WERI-Rb-1 (cell line): ENCODE measurements around the gene NET1.

Experiments
- DNase-seq: peaks from one replicate; pipeline ENCODE4 v3.0.0-alpha.2; 2020
- H3K27ac ChIP-seq: fragments of 250-450 bp; sonication (Bioruptor Pico); 2 replicates; pipeline ENCODE4 v1.5.1; 2020; ENCODE audit warnings: mild to moderate bottlenecking, moderate library complexity
- H3K27me3 ChIP-seq: fragments of 250-450 bp; sonication (Bioruptor Pico); 2 replicates; pipeline ENCODE4 v1.5.1; 2021; ENCODE audit warnings: mild to moderate bottlenecking, low read depth, moderate library complexity; ENCODE audit not compliant: insufficient read depth, severe bottlenecking
- H3K36me3 ChIP-seq: fragments of 250-450 bp; sonication (Bioruptor Pico); 2 replicates; pipeline ENCODE4 v1.5.1; 2020; ENCODE audit warnings: mild to moderate bottlenecking, moderate library complexity
- H3K4me3 ChIP-seq: 2 replicates; pipeline ENCODE4 v1.5.1; 2011; ENCODE audit warnings: low read depth, mild to moderate bottlenecking, control low read depth, low read length
- H3K9me3 ChIP-seq: fragments of 250-450 bp; sonication (Bioruptor Pico); 2 replicates; pipeline ENCODE4 v1.5.1; 2021; ENCODE audit warnings: mild to moderate bottlenecking, moderate library complexity; ENCODE audit not compliant: severe bottlenecking
- TF ChIP-seq, protein P1 (sequence below): IDR thresholded peaks from 2 replicates; pipeline ENCODE4 v1.5.1; 2011; ENCODE audit warnings: low read depth, mild to moderate bottlenecking, control low read depth, inconsistent platforms, low read length

NET1 gene

DNA sequence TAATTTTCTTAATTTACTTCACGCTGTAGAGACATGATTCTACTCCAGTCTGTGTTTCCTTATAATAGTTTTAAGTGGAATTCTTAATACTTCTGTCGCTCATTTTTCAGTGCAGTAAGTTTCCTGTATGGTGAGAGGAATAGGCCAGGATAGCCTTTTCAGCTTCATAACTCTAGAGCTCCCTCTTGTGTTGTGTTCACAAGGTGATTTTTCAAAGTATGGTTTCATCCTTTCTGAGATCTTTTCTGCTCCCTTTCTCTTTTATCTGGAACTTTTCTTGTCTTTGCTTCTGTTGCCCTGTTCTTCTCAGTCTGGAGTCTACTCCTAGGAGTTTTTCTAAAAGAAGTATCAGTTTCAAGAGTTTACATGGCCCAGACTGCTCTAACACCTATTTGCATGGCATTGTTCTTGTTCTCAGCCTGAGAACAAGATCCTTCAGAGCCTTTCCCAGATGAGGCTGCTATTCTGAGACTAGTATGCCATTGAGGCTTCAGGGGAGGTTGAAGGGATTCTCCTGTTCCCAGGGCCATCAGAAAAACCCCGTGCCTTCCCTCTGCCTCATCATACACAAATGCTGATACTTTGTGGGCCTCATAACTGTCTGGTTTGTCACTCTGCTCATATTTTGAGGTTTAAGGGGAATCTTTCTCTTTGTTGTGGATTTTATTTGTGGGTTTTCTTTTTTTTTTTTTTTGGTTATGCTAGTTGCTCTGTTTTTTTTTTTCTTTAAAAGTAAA, 21.8 kb downstream of the NET1 start:
- Histone ChIP-seq H3K36me3 (no peaks in the 10 kb centered on the region; the same call in 1 of the 2 replicates), H3K27me3 (no peaks in the 10 kb centered on the region), H3K4me3 (no peak overlapping the region), H3K27ac (no peak overlapping the region), H3K9me3 (no peaks in the 10 kb centered on the region)
- DNase-seq: no peak
- TF ChIP-seq, protein P1, sequence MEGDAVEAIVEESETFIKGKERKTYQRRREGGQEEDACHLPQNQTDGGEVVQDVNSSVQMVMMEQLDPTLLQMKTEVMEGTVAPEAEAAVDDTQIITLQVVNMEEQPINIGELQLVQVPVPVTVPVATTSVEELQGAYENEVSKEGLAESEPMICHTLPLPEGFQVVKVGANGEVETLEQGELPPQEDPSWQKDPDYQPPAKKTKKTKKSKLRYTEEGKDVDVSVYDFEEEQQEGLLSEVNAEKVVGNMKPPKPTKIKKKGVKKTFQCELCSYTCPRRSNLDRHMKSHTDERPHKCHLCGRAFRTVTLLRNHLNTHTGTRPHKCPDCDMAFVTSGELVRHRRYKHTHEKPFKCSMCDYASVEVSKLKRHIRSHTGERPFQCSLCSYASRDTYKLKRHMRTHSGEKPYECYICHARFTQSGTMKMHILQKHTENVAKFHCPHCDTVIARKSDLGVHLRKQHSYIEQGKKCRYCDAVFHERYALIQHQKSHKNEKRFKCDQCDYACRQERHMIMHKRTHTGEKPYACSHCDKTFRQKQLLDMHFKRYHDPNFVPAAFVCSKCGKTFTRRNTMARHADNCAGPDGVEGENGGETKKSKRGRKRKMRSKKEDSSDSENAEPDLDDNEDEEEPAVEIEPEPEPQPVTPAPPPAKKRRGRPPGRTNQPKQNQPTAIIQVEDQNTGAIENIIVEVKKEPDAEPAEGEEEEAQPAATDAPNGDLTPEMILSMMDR: peak; percentile 43

DNA sequence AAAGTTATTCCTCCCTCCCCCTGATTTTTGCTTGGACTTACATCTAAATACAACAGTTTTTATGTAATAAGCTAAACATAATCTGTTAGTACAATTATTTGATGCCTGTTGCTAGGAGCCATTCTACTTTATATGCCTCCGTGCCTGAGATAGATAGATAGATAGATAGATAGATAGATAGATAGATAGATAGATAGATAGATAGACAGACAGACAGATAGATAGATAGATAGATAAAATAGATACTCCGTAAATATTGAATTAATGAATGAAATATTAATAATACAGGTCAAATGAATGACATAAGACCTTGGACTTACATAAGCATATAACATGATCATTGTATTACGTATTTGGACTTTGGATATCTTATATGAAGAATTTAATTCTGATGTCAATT, 23.0 kb downstream of the NET1 start:
- Histone ChIP-seq H3K27me3 (no peaks in the 10 kb centered on the region), H3K4me3 (no peak overlapping the region), H3K9me3 (no peaks in the 10 kb centered on the region), H3K36me3 (no peaks in the 10 kb centered on the region; the same call in 1 of the 2 replicates), H3K27ac (no peak overlapping the region)
- TF ChIP-seq, protein P1: no peak
- no peak for DNase-seq

- DNase-seq: no peak
- no peaks in the 10 kb centered on the region for H3K36me3 ChIP-seq
These were observed 27.8 kb downstream of the NET1 start for GRCh38 chr10:5440206-5440605.

GRCh38 chr10:5441106-5441505, 28.7 kb downstream of the NET1 start:
- Histone ChIP-seq H3K36me3 (no peaks in the 10 kb centered on the region), H3K27ac (no peak overlapping the region), H3K9me3 (no peaks in the 10 kb centered on the region), H3K27me3 (no peaks in the 10 kb centered on the region), H3K4me3 (no peak overlapping the region)
- TF ChIP-seq, protein P1: no peak
- DNase-seq: no peak

More at GRCh38 chr10:5440206-5440605, 27.8 kb downstream of the NET1 start:
- H3K4me3 ChIP-seq: no peak overlapping the region
- TF ChIP-seq, protein P1: no peak
- no peaks in the 10 kb centered on the region for H3K27me3 ChIP-seq
- no peak overlapping the region for H3K27ac ChIP-seq
- H3K9me3 ChIP-seq: no peaks in the 10 kb centered on the region

DNA sequence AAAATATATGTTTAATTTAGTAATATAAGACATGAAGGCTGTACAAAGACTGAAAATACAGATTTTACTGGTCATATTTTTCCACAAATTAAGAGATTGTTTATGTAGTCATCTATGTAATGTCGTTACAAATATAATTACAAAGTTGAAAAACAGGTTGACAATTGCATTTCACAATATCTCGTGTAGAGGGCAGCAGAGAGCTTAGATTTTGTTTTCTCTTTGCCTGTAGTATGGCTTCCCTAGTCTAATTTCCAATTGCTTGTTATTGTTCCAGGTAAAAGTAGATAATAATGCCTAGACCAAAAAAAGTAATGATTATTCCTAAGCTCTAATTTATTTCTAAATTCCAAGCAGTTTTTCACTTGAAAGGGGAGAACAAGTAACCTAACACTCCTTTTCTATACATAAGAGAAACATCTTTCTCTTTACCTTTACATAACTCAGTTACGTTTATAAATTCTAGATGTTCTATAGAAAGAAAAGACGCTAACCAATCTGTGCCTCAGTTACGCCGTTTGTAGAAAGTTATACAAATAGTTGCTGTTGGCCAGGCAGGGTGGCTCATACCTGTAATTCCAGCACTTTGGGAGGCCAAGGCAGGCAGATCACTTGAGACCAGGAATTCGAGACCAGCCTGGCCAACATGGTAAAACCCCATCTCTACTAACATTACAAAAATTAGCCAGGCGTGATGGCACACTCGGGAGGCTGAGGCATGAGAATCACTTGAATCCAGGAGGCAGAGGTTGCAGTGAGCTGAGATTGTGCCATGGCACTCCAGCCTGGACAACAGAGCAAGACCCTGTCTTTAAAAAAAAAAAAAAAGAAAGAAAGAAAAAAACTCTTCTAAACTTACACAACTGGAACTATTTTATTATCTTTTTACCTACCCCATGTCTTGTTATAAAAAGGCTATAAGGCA, 30.0 kb downstream of the NET1 start:
- H3K27ac ChIP-seq: no peak overlapping the region
- no peaks in the 10 kb centered on the region for H3K9me3 ChIP-seq
- no peaks in the 10 kb centered on the region for H3K36me3 ChIP-seq
- H3K27me3 ChIP-seq: no peaks in the 10 kb centered on the region
- TF ChIP-seq, protein P1: 0 out of 2 replicates have a peak, but pooled peaks have one; percentile 16
- no peak for DNase-seq
- H3K4me3 ChIP-seq: no peak overlapping the region
